Pulmonary artery endothelial cell (primary cell): ENCODE data around the gene ANAPC15. TPM values are rescaled to one million over a fixed set of nuclear protein-coding genes. Genes with fewer than 3 reads are reported as not detected.
A peak's percentile ranks its signal among the peaks of the same experiment; 100 is the strongest.
"Not testable (repeated sequence)": the region's sequence is repeated elsewhere in the genome, so short reads cannot be mapped to it uniquely, and the experiment has no call there.

ENCODE experiments used
- DNase-seq: peaks from one replicate; pipeline ENCODE4 v3.0.0-alpha.2; 2011; ENCODE audit warnings: low read depth, low spot score
- total RNA-seq: library from RNA; depleted of rRNA; stranded (reverse); fragments of >200 nt; gene quantifications from 2 replicates; pipeline ENCODE4 v1.2.3, GENCODE V29; 2014

The ANAPC15 gene
- 26.3 and 26.8 TPM in 2 replicates for total RNA-seq

DNA sequence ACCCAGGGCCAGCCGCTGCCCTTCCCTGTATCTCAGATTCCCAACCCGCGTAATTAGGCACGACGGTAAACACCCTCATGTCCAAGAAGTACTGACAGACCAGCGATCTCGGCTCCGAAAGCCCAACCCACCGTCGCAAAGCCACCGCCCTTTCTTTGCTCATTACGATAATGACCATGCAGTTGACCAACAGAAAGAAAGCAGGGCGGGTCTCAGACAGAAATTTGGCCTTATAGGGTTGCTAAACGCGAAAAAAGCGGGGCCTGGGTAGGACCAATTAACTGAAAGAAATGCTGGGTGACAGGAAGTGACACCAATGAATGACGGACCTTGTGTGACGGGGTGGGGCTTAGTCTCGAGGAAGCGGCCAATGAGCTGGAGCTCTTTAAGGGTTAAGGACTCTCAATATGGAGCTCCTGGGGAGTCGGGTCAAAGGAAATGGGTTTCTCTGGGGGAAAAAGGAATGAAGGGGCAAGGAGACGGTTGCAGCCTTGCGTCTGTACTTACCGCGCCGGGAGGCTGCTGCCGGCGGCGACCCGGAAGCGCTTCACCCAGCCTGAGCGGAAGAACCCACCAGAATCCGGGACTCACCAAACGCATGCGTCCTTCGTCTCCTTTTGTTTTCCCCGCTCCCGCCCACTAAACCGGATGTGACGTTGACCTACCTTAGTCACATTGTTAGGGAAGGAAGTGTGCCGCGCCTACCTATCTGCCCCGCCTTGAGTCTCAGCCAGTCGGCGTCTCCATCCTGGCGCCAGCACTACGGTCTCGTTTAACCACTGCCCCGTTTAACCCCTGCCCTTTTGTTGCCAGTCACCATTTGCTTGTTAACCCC is at the start of gene ANAPC15:
TSS of gene ANAPC15 (minus strand) at position 553 of the 835 bp plus-strand sequence. CDS start 1,419 bp downstream, outside the sequence.
- DNase-seq: peak; percentile 99

DNA sequence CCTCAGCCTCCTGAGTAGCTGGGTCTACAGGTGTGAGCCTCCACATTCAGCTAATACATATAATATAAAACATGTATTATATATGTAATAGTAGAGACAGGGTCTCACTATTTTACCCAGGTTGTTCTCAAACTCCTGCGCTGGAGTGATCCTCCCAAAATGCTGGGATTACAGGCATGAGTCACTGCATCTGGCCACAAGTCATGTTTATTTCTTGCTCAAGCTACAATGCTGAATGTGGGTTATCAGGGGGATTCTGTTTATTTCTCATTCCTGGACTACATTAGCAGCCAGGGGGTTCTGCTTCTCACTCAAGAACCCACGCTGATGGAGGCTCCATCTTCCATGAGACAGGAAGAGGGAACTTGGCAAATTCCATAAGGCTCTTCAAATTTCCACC is 47.8 kb upstream of the ANAPC15 start:
- DNase-seq: no peak

DNA sequence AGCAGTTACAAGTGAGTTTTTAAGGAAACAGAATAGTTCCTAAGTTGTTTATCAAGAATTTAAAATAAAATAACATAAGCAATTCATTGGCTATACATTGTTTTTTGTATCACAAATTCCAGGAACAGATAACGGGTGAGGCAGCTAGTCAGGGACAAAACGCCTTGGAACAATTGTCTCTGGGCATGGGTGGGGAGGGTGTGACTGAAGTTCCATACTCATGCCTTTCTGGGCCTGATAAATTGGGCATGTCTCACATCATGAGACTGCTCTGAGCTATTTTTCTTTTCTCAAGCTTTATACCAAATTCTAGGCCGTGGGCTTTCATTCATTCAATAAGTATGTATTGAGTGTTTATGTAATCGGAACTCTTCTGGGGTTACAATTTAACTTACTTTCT is 44.6 kb upstream of the ANAPC15 start:
- DNase-seq: no peak

DNA sequence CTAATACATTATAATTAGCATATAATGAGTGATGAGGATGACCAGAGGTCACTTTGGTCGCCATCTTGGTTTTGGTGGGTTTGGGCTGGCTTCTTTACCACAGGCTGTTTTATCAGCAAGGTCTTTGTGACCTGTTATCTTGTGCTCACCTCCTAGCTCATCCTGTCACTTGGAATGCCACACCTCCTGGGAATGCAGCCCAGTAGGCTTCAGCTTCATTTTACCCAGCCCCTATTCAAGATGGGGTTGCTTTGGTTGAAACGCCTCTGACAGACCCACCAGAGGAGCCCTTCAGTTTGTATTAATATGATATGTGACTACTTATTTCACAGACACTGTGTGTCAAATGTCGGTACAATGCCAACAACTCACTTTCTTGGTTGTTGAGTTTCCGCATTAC is 43.3 kb upstream of the ANAPC15 start:
- no peak for DNase-seq

DNA sequence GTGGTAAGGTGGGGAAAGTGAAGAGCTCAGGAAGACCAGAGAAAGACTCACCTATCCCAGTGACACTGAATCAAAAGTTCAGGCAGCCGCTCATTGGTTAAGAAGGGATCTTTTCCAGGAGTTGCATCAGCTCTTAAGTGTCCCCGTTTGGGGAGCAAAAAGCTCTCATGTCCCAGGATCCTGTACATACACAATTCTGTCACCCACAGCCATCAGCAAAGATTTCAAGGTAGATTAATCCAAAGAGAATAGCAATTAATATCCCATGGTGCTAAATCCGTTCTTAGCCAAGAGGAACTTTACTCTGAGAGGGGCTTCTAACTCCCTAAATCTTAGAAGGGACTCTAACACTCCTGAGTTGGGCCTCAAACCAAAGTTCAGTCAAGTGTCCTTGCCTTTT is 42.3 kb upstream of the ANAPC15 start:
- no peak for DNase-seq

DNA sequence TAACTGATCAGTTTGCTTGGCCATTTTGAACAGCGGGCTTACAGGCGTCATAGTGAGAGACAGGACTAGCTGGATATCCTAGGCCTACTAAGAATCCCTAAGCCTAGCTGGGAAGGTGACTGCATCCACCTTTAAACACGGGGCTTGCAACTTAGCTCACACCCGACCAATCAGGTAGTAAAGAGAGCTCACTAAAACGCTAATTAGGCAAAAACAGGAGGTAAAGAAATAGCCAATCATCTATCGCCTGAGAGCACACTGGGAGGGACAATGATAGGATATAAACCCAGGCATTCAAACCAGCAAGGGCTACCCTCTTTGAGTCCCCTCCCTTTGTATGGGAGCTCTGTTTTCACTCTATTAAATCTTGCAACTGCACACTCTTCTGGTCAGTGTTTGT is 41.4 kb upstream of the ANAPC15 start:
- not testable (repeated sequence) for DNase-seq

DNA sequence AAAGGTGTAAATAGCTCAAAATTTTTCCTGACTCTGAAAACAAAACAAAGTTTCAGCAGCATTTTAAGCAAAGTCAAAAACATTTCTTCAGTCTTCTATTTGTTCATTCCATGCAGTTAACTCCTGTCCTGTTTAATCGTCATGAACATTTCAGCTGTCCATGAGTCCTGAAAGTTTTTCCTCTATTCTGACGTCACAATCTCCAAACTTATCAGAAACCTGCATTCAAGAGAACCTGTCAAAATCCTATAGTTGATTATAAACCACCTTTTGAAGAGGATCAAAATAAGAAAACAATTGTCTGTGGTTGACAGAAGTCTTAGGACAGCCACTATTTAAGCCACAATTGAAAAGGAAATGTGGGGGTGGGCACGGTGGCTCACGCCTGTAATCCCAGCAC is 38.4 kb upstream of the ANAPC15 start:
- DNase-seq: no peak

DNA sequence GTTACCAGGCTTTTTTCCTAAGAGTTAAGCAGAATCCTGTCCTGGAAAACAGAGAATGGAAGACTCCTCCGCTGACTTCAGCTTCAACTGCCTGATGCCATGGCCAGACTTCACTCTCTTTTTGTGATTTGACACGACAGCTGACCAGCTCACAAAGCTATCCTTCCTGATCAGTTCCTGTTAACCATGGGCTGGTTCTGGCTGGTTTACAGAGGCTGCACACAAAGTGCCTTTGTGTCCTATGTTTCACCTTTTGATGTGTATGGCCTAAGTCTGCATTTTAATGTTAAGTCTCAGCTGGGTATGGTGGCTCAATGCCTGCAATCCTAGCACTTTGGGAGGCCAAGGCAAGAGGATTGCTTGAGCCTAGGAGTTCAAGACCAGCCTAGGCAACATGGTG is 34.1 kb upstream of the ANAPC15 start:
- DNase-seq: no peak

DNA sequence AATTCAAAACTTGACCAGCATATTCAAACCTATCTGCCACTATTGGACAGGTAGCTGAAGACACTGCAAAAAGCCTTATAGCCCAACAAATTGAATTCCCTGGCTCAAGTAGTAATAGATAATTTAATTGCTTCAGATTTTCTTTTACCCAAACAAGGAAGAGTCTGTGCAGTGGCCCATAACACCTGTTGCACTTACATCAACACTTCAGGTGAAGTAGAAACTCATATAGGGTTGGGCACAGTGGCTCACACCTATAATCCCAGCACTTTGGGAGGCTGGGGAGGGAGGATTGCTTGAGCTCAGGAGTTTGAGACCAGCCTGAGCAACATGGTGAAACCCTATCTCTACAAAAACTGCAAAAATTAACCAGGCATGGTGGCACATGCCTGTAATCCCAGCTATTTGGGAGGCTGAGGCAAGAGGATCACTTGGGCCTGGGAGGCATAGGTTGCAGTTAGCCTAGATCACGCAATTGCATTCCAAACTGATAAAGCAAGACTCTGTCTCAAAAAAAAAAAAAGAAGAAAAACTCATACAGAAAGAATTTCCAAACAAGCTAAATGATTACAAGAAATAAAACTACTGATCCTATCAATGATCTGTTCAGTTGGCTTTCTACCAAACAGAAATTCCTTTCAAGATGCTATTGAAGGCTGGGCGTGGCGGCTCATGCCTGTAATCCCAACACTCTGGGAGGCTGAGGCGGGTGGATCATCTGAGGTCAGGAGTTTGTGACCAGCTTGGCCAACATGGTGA is 32.5 kb upstream of the ANAPC15 start:
- DNase-seq: no peak

DNA sequence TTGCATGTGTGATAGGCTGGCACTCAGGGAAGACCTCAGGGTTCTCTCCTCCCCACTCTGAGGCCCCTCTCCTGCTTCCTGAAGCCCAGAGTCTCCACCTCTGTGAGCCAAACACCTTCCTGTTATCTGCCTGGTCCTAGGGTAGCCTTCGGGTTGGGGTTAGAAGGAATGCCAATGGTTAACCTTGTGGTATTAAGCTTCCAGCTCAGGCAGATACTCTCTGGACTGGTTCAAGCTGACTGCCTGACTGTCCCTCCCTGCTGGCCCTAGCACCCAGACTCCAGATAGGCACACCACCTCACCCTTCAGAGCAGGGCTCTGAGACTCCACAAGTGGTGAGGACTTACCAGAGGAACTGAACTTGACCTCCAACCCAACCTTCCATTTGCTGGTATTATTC is 30.0 kb upstream of the ANAPC15 start:
- DNase-seq: not testable (repeated sequence)

DNA sequence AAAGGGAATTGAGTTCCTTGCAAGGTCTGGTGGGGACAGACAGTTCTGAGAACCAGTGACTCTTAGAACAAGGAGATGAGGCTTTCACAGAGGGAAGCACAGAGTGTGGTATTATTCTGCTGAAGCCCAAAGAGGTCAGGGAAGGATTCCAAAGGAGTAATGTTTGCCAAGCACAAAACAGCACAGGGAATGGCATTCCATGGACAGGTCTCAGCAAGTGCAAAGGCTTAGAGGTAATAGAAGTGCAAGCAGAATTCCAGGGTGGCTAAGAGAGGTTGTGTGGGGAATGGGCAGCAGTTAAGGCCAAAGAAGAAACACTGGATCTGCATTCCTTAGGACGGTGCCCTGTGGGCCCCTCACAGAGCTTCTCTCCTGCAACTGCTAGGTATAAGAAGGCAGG is 29.6 kb upstream of the ANAPC15 start:
- DNase-seq: not testable (repeated sequence)

DNA sequence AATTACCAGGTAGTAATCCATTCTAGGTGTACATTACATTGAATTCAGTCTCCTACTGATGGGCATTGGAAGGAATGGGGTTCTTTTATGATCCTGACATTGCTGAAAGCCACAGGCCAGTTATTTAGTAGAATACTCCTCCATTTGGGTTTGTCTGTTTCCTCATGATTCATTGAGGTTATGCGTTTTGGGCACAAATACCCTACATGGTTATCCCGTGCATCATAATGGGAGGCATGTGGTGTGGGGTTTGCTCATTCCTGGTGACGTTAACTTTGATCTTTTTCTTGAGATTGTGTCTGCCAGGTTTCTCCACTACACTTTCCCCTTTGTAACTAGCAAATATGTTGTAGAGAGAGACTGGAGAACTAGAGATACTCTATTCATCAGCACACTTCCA is 28.6 kb upstream of the ANAPC15 start:
- DNase-seq: no peak

DNA sequence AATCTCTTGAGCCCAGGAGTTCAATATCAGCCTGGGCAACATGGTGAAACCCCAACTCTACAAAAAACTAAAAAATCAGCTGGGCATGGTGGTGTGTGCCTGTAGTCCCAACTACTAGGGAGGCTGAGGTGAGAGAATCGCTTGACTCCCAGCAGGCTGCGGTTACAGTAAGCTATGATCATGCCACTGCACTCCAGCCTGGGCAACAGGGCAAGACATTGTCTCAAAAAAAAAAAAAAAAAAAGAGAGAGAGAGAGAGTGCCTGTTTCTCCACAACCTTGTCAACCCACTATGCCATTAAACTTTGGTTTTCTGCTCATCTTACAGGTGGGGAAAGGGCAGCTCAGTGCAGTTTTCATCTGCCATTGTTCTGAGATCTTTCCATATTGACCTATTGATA is 28.2 kb upstream of the ANAPC15 start:
- no peak for DNase-seq

DNA sequence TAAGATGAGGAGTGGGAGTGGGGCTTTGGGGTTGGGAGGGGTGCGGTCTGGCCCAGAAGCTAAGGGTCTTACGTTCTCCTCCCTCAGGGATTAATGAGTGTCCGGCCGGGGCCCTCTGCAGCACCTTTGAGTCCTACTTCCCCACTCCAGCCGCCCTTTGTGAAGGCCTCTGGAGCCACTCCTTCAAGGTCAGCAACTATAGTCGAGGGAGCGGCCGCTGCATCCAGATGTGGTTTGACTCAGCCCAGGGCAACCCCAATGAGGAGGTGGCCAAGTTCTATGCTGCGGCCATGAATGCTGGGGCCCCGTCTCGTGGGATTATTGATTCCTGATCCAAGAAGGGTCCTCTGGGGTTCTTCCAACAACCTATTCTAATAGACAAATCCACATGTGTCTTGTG is 27.0 kb upstream of the ANAPC15 start:
- no peak for DNase-seq

DNA sequence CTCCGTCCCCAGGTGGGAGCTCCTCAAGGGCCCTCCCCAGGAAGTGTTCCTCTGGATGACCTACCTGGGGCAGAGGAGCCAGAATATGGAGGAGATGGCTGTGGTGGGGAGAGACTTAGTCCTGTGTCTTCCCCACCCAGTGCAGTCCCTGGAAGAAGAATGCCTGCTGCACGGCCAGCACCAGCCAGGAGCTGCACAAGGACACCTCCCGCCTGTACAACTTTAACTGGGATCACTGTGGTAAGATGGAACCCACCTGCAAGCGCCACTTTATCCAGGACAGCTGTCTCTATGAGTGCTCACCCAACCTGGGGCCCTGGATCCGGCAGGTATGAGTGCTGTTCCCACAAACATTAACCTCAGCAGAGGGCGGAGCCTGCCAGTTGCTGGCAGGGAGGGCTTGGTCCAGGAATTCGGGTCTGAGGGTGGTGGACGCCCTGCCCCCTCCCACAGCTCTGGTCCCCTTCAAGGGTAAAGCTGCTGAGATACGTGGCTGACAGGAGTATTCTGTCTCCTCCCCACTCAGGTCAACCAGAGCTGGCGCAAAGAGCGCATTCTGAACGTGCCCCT is 26.4 kb upstream of the ANAPC15 start:
- no peak for DNase-seq

DNA sequence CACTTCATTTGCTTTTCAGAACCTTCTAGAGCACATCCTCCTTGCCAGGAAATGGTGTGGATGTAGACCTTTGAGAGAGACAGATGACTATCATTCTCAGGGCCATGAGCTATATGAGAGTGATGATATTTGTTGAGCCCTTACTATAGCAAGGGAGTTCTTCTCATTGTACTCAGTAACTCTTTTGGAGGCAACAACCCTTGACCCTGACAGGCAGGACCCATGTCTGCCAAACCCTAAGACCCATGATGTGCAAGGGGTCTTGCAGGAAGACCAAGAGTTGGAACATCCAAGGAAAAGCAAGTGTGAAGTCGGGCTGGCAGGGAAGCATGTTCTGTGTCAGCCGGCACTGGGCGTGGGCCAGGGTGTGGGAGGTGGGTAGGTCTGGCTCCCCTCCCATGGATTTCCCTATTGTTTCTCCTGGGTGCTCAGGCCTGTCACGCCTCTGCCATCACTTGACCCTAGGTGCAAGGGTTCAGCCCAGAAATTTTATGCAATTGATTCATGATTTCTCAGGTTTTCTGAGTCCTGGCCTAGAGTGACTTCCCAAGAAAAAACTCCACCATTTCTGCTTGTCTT is 24.3 kb upstream of the ANAPC15 start:
- no peak for DNase-seq

DNA sequence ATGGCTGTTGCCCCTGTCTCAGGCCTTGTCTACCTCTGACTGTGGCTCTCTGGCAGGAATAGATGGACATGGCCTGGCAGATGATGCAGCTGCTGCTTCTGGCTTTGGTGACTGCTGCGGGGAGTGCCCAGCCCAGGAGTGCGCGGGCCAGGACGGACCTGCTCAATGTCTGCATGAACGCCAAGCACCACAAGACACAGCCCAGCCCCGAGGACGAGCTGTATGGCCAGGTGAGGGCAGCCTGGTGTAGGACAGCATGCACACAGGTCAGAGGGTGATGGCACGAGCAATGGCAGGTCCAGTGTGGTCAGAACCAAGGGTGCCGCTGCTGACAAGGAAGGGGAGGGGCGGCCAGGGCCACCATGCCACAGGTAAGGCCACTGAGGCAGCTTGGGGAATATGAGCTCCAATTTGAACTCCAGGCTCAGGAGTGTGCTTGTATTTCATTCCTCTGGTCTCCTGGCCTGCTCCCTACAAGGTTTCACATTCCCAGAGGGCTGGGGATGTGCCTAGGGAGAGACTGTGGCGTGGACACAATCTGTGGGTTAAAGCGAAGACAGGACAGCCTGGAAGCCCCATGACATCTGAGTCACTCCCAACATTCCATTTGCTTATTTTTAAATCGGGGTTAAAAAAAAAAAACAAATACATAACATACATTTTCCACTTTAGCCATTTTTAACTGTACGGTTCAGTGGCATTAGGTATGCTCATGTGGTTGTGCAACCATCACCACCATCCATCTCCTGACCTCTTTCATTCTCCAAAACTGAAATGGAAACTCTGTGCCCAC is 23.6 kb upstream of the ANAPC15 start:
- DNase-seq: no peak

DNA sequence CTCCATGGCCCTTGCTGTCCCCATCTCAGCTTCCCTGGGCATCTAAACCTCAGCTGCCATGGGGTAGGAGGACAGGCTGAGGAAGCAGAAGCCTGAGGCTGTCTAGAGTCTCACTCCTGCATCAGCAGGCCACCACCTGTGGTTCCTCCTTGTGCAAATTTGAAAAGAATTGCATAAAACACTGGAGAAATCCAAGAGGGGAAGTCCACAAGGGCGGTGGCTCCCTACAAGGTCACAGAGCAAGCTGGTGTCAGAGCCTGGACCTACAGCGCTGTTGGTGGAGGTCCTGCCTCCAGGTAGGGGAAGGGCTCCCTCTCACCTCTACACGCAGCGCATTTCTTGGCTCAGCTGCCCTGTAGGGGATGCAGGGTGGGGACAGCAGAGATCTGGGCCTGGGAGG is 23.0 kb upstream of the ANAPC15 start, which contains the start of gene FOLR3:
TSS of gene FOLR3 (plus strand) at position 253 of the 400 bp plus-strand sequence. CDS start 228 bp downstream, outside the sequence.
- not testable (repeated sequence) for DNase-seq

DNA sequence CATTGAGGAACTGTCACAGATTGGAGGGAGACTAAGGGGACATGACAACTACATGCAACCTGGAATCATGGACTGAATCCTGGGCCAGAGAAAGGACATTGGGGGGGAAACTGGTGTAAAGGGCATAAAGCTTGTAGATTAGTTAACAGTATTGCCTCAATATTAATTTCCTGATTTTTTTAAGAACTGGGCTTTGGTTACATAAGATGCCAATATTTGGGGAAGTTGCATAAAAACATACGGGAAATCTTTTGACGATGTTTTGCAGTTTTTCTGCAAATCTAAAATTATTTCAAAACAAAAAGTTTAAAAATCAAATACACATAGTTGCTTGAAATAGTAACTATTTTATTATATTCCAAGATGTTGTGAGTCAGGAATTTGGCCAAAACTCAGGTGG is 20.2 kb upstream of the ANAPC15 start:
- no peak for DNase-seq

DNA sequence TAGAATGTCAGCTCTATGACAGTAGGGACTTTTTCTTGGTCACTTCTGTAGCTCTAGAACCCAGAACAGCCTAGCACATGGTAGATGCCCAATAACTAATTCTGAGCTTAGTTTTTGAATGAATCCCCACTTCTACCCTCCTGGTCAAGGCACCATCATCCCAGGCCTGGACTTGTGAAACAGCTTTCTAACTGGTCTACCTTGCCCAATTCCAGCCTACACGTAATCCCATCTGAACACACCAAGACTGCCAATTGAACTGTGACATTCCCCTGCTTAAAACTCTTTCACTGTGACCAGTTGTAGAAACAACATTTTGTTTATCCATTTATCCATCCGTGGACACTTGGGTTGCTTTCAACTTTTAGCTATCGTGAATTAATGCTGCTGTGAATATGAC is 16.9 kb upstream of the ANAPC15 start:
- DNase-seq: no peak

DNA sequence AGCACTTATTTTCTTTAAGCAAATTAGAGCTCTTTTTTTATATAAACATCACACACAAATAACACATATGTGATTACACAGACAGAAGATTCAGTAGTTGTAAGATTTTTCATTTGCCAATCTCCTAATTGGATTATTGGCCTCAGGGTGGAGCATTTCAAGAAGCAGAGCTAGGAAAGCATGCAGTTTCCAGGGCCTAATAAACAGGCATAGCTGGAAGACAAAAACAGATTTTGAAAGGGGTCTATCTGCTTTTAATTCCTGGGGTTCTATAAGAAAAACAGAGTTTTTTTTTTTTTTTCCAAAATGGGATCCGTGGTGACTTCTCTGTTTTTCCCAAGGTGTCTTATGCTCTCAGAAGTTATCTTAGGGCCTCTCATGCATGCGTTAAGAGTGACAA is 15.4 kb upstream of the ANAPC15 start:
- DNase-seq: no peak
